ENCODE results near the gene MAGI1.

The MAGI1 gene

DNA sequence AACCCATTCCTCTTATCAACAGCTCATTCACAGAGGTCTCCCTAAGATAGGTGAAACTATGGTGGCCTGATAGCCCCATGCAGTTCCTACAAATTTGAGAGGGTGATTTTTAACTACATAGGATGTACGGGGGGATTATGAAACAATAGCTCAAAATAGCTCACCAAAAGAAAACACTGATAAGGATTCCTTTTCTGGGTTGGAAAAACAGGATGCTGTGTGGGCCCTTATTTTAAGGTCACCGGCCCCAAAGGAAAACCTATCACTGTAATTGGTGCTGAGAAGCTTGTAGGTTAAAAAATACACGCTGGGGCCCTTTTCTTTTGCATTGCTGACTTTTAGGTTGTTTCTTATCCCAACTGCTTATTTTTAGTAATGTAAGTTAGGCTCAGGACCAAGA lies 627.4 kb downstream of the MAGI1 start:
- H3K4me3 ChIP-seq (replicated peaks; ENCODE audit: insufficient read depth, low read length), result no peak overlapping the region
- H3K27ac ChIP-seq (replicated peaks), result no peak overlapping the region
- TF ChIP-seq, protein P1, sequence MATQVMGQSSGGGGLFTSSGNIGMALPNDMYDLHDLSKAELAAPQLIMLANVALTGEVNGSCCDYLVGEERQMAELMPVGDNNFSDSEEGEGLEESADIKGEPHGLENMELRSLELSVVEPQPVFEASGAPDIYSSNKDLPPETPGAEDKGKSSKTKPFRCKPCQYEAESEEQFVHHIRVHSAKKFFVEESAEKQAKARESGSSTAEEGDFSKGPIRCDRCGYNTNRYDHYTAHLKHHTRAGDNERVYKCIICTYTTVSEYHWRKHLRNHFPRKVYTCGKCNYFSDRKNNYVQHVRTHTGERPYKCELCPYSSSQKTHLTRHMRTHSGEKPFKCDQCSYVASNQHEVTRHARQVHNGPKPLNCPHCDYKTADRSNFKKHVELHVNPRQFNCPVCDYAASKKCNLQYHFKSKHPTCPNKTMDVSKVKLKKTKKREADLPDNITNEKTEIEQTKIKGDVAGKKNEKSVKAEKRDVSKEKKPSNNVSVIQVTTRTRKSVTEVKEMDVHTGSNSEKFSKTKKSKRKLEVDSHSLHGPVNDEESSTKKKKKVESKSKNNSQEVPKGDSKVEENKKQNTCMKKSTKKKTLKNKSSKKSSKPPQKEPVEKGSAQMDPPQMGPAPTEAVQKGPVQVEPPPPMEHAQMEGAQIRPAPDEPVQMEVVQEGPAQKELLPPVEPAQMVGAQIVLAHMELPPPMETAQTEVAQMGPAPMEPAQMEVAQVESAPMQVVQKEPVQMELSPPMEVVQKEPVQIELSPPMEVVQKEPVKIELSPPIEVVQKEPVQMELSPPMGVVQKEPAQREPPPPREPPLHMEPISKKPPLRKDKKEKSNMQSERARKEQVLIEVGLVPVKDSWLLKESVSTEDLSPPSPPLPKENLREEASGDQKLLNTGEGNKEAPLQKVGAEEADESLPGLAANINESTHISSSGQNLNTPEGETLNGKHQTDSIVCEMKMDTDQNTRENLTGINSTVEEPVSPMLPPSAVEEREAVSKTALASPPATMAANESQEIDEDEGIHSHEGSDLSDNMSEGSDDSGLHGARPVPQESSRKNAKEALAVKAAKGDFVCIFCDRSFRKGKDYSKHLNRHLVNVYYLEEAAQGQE (IDR thresholded peaks at IDR 0.05; ENCODE audit: insufficient replicate concordance, low read depth), result no peak
- no peak for TF ChIP-seq SPI1 (IDR thresholded peaks at IDR 0.05; ENCODE audit: borderline replicate concordance, low read depth)
- no peak for TF ChIP-seq POLR2AphosphoS5 (IDR thresholded peaks at IDR 0.05; ENCODE audit: low read depth)
- TF ChIP-seq, protein P2, sequence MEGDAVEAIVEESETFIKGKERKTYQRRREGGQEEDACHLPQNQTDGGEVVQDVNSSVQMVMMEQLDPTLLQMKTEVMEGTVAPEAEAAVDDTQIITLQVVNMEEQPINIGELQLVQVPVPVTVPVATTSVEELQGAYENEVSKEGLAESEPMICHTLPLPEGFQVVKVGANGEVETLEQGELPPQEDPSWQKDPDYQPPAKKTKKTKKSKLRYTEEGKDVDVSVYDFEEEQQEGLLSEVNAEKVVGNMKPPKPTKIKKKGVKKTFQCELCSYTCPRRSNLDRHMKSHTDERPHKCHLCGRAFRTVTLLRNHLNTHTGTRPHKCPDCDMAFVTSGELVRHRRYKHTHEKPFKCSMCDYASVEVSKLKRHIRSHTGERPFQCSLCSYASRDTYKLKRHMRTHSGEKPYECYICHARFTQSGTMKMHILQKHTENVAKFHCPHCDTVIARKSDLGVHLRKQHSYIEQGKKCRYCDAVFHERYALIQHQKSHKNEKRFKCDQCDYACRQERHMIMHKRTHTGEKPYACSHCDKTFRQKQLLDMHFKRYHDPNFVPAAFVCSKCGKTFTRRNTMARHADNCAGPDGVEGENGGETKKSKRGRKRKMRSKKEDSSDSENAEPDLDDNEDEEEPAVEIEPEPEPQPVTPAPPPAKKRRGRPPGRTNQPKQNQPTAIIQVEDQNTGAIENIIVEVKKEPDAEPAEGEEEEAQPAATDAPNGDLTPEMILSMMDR (IDR thresholded peaks at IDR 0.05; ENCODE audit: insufficient read depth, low read length), result no peak
- no peak for TF ChIP-seq GABPA (IDR thresholded peaks at IDR 0.05; ENCODE audit: low read depth)
- H3K27me3 ChIP-seq (ENCODE audit: insufficient read depth, poor library complexity, severe bottlenecking), result peaks cover 2% of the 10 kb centered on the region
- no peak for DNase-seq (ENCODE audit: low read depth in 1 of 2, low spot score in 1 of 2)

DNA sequence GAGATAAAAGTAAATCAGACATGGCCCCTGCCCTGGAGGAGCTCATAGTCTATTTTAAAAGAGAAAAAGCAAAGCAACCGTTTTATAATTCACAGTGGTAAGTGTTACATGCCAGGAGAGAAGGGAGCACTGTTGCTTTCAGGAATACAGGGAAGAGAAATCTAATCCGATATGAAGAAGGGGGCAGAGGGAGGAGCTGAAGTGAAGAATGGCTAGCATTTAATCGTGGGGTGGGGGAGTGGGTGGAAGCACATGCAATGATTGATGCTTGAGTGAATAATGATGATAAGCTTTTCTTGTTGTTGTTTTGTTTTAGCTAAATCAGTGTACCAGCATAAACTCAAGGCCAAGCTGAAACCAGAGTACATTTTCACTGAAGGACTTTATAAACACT lies 629.5 kb downstream of the MAGI1 start:
- no peak for DNase-seq (ENCODE audit: low read depth in 1 of 2, low spot score in 1 of 2)
- H3K27me3 ChIP-seq (ENCODE audit: insufficient read depth, poor library complexity, severe bottlenecking), result peaks cover 2% of the 10 kb centered on the region
- TF ChIP-seq SPI1 (IDR thresholded peaks at IDR 0.05; ENCODE audit: borderline replicate concordance, low read depth), result no peak
- no peak for TF ChIP-seq GABPA (IDR thresholded peaks at IDR 0.05; ENCODE audit: low read depth)
- TF ChIP-seq, protein P1 (IDR thresholded peaks at IDR 0.05; ENCODE audit: insufficient replicate concordance, low read depth), result no peak
- TF ChIP-seq, protein P2 (IDR thresholded peaks at IDR 0.05; ENCODE audit: insufficient read depth, low read length), result no peak
- no peak for TF ChIP-seq POLR2AphosphoS5 (IDR thresholded peaks at IDR 0.05; ENCODE audit: low read depth)
- H3K4me3 ChIP-seq (replicated peaks; ENCODE audit: insufficient read depth, low read length), result no peak overlapping the region
- H3K27ac ChIP-seq (replicated peaks), result no peak overlapping the region

DNA sequence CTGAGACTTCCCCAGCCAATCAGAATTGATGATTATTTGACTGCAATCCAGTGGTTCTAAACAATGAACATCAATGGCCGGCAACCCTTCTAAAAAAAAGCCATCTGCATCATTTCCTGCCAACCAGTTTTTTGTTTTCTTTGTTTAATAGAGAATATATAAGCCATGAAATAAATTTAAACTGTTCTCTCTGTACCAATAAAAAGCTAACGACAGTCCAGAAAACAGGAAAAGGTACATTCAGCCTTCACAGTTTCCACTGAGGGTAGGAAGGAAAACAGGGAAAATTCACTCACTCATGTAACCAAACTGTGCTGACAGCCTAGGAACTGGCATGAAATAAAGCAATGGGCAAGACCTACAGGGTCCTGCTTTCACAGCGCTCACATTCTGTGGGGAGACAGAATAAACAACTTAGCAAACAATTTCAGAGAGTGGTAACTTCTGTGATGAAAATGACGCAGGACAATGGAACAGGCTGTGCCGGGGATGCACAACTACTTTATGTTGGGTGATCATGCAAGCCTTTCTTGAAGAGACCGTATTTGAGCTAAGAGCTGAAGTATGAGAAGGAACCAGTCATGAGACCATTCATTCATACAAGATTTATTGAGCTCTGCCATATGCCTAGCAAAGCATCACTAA lies 630.1 kb downstream of the MAGI1 start:
- Histone ChIP-seq H3K4me3 (replicated peaks; ENCODE audit: insufficient read depth, low read length) (no peak overlapping the region), H3K27me3 (ENCODE audit: insufficient read depth, poor library complexity, severe bottlenecking) (peaks cover 2% of the 10 kb centered on the region), H3K27ac (replicated peaks) (no peak overlapping the region)
- TF ChIP-seq POLR2AphosphoS5 (IDR thresholded peaks at IDR 0.05; ENCODE audit: low read depth) (no peak), GABPA (IDR thresholded peaks at IDR 0.05; ENCODE audit: low read depth) (no peak), SPI1 (IDR thresholded peaks at IDR 0.05; ENCODE audit: borderline replicate concordance, low read depth) (no peak)
- TF ChIP-seq, protein P2 (IDR thresholded peaks at IDR 0.05; ENCODE audit: insufficient read depth, low read length), result no peak
- TF ChIP-seq, protein P1 (IDR thresholded peaks at IDR 0.05; ENCODE audit: insufficient replicate concordance, low read depth), result no peak
- DNase-seq (ENCODE audit: low read depth in 1 of 2, low spot score in 1 of 2), result no peak

Measured in HL-60 (cell line).